NCI-H128 (cell line): Measurements from ENCODE around the gene KCNN3.
A peak's percentile ranks its signal among the peaks of the same experiment; 100 is the strongest.
"Not testable (repeated sequence)": the region's sequence is repeated elsewhere in the genome, so short reads cannot be mapped to it uniquely, and the experiment has no call there.

Experiments used
- DNase-seq: peaks from one replicate; lab custom pipeline; 2025; ENCODE audit not compliant: unreplicated experiment; lab: John Stamatoyannopoulos, UW

KCNN3 gene

DNA sequence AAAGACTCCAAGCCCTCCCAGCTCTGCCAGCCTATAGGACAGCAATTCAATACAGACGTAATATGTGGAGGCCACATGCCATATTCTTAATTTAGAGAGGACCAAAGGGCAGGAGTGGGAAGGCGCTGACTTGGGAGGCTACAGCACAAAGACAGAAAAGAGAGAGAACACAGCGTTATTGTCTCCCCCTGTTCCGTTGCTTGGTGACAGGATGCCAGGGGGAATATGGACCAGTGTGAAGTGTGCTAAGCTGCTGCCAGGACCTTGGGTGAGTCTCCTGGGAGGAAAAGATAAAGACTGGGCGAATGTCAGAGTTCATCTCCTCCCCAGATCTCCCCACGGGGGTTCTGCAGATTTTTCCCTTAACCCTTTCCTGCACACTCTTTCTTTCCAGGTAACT, 160.0 kb downstream of the KCNN3 start:
- no peak for DNase-seq

DNA sequence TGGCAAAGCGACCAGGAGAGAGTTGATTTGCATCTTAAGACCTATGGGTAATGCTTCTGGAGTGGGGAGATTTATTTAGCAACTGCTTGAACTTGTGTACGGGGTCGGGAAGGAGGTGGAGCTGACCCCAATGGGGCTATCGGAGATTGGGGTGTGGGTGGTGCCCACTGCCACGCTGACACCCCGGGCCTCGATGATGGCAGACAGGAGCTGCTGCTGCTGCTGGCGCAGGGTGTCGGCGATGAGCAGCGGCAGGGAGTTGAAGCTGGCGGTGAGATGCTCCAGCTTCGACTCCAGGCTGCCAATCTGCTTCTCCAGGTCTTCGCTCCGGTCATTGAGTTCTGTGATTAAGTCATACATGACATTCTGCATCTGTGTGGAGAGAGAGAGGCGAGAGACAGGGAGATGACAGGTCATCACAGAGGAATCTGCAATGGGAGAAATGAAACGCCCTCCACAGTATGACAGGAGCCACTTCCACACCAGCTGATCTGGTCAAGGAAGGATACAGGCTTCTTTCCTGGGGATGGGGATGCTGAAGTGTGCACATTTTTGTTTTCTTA, 162.1 kb downstream of the KCNN3 start:
- DNase-seq = no peak

DNA sequence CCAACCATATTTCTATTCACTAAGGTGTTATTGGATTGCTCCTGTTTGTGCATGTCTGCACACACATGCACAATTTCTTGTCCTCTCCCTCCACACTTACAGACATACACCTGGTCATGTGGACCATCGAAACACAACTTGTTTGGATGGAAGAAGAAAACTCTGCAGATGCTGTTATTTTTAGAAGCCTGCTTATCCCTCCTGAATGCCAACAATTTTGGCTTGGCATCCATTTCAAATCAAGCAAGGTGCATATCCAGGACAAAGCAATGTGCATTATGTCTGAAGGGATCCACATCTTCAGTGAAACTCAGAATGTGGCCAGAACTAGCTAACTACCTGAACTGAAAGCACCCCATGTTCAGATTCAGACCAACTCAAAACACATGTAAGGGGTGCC, 163.2 kb downstream of the KCNN3 start:
- DNase-seq = no peak

DNA sequence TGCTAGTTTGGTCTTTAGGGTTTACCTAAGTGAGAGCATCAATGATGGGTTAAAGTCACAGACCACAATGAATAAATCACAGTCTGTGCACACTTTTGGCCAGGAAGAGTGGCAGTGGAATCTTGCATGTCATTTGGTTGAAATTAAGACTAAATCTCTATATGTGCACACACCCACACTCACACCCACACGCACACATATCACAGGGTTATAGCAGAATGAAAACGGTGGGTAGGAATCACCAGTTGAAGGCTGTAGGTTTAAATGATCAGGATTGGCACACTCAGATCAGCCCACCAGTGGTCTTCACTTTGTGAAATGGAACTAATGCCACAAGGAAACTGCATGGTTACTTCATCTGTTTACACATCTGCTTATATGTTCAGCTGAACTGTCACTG, 164.5 kb downstream of the KCNN3 start:
- DNase-seq = no peak

DNA sequence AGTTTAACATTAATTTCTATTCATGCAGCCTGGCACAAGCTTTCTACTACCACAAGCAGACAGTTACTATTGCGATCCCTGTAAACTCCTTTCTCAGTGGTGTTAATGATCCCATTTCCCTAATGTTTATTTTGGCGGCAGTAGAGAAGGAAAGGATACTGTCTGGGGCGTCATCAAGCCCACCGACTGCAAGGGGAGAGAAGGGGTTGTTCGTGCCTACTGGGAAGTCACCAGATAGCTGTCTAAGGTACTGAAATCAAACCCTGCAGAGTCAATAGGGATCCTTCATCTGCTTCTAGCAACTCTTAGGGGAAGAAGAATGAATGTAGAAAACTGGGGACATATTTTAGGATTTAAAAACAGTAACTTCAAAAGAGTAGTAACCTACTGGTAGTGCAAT, 166.9 kb downstream of the KCNN3 start:
- DNase-seq = no peak

DNA sequence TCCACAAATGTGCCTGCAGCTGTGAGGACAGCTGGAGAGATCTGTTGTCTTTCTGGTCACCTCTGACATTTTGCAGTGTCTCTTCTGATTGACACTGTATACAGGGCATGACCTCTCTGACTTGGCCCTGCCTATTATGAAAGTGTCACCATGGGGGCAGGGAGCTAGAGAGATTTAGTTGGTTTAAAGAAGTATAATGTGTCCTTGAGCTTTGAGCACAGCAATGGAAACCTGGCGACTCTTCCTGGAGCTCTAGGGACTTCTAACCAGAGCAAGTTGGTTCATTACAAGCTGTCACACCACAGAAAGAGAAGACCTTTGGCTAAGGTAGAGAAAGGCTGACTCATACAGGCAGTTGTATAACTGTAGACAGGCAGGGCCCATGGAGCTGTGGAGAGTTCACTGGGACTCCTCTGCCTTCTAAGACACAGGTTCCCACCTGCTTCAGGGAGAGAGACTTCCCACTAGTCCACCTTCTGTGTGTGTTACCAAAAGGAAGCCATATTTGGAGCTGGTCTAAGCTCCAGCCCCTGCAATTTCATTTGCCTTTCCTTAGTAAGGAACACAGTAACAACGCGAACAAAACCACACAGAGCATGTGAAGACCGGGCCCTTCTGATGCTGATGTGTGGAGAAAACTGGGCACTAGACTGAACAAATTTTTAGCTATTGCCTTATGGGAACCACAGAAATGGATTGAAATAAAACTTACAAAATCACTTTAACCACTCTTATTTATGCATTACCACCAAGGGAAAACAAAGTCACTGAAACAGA, 171.6 kb downstream of the KCNN3 start:
- no peak for DNase-seq

DNA sequence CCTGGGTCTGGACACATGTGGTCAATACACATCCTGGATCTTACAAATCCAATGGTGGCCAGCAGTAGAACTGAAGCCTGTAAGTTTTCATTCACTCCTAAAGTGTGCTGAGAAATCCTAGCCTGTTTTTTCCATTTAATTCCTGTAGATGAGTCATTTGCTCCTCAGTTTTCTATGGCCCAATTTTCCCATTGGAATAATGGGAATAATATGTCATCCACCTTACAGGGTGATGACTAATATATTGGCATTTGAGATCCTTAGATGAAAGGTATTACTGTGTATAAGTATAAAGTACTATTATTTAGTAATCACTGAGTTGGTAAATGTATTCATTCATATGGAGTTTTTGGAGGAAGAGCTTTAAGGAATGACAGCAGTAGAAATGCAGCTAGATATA, 172.4 kb downstream of the KCNN3 start:
- DNase-seq = no peak

DNA sequence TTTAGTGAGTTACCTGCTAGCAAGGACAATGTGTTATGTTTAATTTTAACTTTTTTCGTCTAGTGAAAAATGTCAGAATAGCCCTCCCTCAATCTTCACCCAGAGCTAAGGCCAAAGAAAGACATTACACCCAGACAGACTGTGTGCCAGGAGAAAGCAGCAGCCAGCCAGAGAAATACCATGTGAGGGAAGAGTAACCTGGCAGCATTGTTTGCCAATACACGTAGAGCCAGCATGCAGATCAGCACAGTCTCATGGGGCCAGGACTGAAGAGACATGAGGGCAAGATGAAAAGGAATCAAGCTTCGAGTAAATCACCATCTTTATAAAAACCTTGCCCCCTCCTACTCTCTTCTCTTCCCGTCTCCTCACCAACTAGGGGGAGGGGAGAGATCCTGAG, 173.6 kb downstream of the KCNN3 start:
- no peak for DNase-seq

DNA sequence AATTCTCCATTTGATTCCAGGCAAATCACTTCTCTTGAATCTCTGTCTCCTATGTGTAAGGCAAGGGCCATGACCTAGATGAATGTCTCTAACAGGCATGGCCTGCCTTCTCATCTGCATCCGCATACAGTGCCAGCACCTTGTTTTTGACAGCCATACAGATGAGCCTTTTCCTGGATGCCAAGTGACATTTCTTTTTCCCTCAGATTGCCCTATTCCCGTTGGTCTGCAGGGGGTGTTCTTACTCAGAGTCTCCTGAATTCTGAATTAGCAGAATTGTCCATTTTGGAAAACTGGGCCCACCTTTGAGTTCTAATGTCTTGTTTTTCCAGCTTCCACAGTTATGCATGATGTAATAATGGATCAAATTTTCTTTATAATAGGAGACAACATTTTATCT, 174.1 kb downstream of the KCNN3 start:
- no peak for DNase-seq

DNA sequence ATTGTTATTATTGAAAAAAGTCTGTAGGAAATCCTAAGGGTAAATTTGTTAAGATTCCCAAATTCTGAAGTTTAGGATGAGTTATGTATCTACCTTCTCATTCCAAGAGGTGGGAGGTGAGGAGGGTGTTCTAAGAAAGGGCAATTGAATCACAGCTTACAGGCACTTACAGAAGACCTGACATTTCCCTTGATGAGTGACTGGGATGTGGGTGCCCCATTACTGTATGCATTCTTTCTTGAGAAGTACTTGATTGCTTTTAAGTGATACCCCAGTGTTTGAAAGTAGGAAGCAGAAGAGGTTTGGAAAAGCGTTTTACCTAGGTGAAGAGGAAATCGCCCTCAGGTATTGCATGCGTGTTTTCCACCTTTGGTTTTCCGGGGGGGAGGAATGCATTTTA, 175.1 kb downstream of the KCNN3 start:
- no peak for DNase-seq

DNA sequence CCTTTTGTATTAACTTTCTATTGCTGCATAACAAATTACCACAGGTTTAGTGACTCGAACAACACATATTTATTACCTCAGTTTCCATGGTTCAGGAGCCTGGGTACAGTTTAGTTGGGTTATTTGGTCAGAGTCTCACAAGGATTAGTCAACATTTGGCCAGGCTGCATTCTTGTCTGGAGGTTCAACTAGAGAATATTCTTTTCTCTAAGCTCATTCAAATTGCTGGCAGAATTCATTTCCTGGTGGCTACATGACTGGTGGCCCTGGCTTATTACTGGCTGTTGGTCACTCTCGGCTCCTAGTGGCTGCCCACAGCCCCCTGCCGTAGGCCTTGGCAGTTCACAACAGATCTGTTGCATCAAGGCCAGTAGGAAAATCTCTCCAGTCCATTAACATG, 181.0 kb downstream of the KCNN3 start:
- no peak for DNase-seq

DNA sequence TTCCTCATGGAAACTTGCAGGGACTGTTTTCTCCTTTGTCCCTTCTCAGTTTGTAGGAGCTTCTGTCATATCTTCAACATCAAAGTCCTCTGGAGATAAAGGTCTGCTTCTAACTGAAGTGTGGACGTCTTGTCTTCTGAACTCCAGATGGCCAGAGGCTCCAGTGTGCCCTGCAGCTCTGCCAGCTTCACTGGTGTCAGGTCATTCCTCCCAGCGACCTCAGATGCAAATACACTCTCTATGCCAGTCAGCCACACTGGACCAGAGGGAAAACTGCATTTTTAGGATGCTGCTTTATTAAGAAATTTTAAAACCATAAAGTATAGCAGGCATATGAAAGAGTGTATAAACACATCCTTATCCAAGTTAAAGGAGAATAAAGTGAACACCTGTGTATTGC, 183.6 kb downstream of the KCNN3 start:
- no peak for DNase-seq

DNA sequence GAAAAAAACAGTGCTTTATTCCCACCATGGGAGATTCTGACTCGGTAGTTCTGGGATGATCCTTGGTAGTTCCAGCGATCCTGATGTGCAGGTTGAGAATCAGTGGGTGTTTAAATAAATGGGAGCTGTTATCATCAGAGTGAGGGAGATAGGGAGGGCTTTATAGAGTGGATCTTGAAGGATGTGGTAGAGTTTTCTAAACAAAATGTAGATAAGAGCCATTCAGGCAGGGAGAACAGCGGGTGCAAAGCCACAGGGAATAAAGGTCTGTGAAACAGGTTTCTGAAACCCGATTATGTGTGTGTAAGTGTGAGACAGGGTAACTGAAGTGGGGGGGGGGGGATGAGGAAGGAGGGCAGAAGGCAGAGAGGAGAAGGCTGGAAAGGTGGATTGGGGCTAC, 186.3 kb downstream of the KCNN3 start:
- no peak for DNase-seq

DNA sequence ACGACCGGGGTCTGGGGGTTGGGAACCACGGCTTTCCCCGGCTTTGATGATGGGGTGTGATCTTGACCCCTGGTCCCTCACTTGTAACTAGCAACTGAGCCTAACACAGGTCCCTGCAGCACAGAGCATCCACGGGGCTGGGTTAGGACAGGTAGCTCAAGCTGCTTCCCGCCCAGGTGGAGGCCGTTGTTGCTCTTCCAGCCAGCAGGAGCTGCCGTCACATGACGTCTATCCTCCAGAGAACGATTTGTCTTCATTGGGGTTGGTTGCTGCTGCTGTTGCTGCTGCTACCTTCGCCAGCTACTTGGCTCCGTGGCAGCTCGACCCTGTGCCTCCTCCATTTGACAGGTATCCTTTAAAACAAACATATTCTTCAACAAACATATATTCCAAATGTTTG, 187.8 kb downstream of the KCNN3 start:
- no peak for DNase-seq

DNA sequence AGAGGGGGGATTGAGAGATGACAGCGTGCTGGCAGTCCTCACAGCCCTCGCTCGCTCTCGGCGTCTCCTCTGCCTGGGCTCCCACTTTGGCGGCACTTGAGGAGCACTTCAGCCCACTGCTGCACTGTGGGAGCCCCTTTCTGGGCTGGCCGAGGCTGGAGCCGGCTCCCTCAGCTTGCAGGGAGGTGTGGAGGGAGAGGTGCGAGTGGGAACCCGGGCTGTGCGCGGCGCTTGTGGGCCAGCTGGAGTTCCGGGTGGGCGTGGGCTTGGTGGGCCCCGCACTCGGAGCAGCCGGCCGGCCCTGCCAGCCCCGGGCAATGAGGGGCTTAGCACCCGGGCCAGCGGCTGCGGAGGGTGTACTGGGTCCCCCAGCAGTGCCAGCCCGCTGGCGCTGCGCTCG, 192.2 kb downstream of the KCNN3 start:
- not testable (repeated sequence) for DNase-seq

DNA sequence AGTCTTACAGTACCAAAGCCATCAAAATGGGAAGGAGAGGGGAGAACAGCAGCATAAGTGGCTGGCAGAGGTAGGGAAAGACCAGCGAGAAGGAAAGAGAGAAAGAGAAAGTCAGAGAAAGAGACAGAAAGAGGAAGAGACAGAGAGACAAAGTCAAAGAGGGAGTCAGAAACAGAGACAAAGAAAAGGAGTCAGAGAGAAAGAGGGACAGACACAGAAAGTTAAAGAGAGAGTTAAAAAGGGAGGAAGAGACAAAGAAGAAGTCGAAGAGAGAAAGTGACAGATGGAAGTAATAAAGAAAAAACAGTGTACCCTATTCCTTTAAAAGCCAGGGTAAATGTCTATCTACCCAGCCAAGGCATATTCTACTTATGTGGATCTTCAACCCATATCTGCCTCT, 193.2 kb downstream of the KCNN3 start:
- not testable (repeated sequence) for DNase-seq

DNA sequence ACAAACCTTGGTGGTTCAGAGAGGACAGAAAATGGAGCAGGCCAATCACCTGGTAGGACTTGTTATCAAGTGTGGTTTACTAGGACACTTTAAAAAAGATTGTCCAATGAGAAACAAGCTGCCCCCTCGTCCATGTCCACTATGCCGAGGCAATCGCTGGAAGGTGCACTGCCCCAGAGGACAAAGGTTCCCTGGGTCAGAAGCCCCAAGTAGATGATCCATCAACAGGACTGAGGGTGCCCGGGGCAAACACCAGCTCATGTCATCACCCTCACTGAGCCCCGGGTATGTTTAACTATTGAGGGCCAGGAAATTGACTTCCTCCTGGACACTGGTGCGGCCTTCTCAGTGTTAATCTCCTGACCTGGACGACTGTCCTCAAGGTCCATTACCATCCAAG, 195.6 kb downstream of the KCNN3 start:
- not testable (repeated sequence) for DNase-seq

DNA sequence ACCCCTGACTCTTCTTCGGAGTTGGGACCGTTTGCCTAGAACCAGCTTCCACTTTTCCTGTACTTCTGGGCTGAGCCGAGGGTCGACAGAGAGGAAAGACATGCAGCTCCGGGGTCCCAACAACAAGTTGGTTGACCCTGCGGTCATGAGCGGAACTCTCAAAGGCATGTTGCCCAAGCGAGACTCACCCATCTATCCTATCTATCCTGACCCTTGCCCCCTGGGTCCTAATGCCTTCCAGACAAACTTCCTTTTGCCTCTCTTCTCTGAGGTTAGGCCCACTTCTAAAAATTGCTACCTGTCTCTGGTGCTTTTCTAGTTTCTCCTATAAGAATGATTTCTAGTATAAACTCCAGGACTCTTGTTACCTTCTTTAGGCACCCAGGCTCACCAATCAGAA, 197.8 kb downstream of the KCNN3 start:
- not testable (repeated sequence) for DNase-seq

DNA sequence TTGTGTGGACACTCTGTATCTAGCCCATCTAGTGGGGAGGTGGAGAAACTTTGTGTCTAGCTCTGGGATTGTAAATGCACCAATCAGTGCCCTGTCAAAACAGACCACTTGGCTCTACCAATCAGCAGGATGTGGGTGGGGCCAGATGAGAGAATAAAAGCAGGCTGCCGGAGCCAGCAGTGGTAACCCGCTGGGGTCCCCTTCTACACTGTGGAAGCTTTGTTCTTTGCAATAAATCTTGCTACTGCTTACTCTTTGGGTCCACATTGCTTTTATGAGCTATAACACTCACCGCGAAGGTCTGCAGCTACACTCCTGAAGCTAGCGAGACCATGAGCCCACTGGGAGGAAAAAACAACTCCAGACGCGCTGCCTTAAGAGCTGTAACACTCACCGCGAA, 198.7 kb downstream of the KCNN3 start:
- DNase-seq = not testable (repeated sequence)

DNA sequence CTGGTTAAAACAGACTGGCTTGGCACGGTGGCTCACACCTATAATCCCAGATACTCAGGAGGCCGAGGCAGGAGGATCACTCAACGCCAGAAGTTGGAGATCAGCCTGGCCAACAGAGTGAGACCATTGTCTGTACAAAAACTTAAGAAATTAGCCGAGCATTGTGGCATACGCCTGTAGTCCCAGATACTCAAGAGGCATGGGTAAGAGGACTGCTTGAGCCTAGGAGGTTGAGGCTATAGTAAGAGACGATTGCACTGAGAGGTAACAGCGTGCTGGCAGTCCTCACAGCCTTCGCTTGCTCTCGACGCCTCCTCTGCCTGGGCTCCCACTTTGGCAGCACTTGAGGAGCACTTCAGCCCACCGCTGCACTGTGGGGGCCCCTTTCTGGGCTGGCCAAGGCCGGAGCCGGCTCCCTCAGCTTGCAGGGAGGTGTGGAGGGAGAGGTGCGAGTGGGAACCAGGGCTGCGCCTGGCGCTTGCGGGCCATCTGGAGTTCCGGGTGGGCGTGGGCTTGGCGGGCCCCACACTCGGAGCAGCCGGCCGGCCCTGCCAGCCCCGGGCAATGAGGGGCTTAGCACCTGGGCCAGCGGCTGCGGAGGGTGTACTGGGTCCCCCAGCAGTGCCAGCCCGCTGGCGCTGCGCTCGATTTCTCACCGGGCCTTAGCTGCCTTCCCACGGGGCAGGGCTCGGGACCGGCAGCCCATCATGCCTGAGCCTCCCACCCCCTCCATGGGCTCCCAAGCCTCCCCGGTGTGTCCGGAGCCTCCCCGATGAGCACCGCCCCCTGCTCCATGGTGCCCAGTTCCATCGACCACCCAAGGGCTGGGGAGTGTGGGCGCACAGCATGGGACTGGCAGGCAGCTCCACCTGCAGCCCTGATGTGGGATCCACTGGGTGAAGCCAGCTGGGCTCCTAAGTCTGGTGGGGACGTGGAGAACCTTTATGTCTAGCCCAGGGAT, 199.5 kb downstream of the KCNN3 start:
- DNase-seq = not testable (repeated sequence)

DNA sequence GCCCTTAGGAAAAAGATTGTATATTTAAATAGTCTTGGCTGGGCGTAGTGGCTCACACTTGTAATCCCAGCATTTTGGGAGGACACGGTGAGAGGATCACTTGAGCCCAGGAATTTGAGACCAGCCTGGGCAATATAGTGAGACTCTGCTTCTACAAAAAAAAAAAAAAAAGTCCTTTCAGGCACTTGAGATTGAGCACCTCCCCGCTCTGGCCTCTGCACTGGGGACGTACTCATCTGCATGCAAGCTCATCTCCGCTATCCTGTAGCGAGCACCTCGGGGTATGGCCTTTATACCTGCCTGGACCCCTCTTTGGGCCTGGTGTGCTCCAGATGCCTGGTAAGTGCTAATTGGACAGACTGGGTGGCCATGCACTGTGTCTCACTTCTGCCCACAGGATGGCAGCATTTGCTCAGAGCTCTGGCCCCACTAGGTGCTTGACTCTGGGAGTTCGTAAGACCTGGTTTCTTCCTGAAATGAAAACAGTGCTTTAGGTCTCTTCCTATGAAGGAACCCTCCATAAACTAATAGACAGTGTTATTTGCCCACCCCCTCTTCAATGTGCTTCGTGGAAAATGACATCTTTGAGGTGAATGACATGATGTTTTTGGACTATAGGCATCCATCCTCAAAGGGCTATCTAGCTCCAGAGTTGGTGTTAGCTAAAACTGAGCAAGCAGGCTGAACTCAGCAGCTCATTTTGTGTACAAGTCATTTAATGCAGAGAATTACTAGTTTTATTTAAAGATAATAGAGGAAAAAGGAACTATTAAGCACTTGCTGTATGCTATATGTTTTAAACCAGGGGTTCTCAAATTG, 200.4 kb downstream of the KCNN3 start:
- peak; percentile 80 for DNase-seq
